Loucy (cell line): ENCODE measurements around the gene VWA5B1.

Experiments used
- H2AFZ ChIP-seq: fragments of 200-600 bp; sonication (generic); 2 replicates; pipeline ENCODE4 v1.6.0; 2016; ENCODE audit warnings: antibody characterized with exemption, mild to moderate bottlenecking, low read length, moderate library complexity
- H3F3A ChIP-seq: fragments of 200-600 bp; 2 replicates; pipeline ENCODE4 v1.6.0; 2016; ENCODE audit warnings: antibody characterized with exemption, low read depth, mild to moderate bottlenecking
- H3K27me3 ChIP-seq: fragments of 200-600 bp; sonication (generic); 2 replicates; pipeline ENCODE4 v1.6.1; 2014; ENCODE audit warnings: low read length, mild to moderate bottlenecking; ENCODE audit not compliant: insufficient read depth, poor library complexity, severe bottlenecking
- H3K36me3 ChIP-seq: fragments of 200-600 bp; sonication (generic); 2 replicates; pipeline ENCODE4 v1.6.1; 2016; ENCODE audit warnings: low read length; ENCODE audit not compliant: insufficient read depth
- H3K4me1 ChIP-seq: fragments of 200-600 bp; sonication (generic); 2 replicates; pipeline ENCODE4 v1.5.1; 2014; ENCODE audit warnings: low read length, mild to moderate bottlenecking; ENCODE audit not compliant: insufficient read depth, poor library complexity, severe bottlenecking
- H3K4me2 ChIP-seq: fragments of 200-600 bp; sonication (generic); 2 replicates; pipeline ENCODE4 v1.6.0; 2014; ENCODE audit warnings: antibody characterized with exemption, low read length, low read depth, mild to moderate bottlenecking; ENCODE audit not compliant: poor library complexity, severe bottlenecking
- H3K4me3 ChIP-seq: fragments of 200-600 bp; sonication (generic); 2 replicates; pipeline ENCODE4 v1.5.1; 2014; ENCODE audit warnings: low read length, mild to moderate bottlenecking, mixed read lengths; ENCODE audit not compliant: poor library complexity, severe bottlenecking
- H3K79me2 ChIP-seq: fragments of 200-600 bp; sonication (generic); 2 replicates; pipeline ENCODE4 v1.6.1; 2014; ENCODE audit warnings: low read length; ENCODE audit not compliant: insufficient read depth
- H3K9ac ChIP-seq: fragments of 200-600 bp; sonication (generic); 2 replicates; pipeline ENCODE4 v1.6.0; 2014; ENCODE audit warnings: mild to moderate bottlenecking, low read depth, low read length, moderate library complexity; ENCODE audit not compliant: poor library complexity, severe bottlenecking
- H3K9me2 ChIP-seq: fragments of 200-600 bp; sonication (generic); replicated peaks from 2 replicates; pipeline ENCODE4 v1.6.1; 2016; ENCODE audit warnings: low read depth, low read length, mixed read lengths
- H3K9me3 ChIP-seq: fragments of 200-600 bp; sonication (generic); 2 replicates; pipeline ENCODE4 v1.6.1; 2014; ENCODE audit warnings: mild to moderate bottlenecking, antibody characterized with exemption, low read length, low read depth; ENCODE audit not compliant: insufficient read depth
- H4K20me1 ChIP-seq: fragments of 200-600 bp; sonication (generic); 2 replicates; pipeline ENCODE4 v1.6.0; 2014; ENCODE audit warnings: antibody characterized with exemption, low read length, mild to moderate bottlenecking; ENCODE audit not compliant: insufficient read depth, poor library complexity, severe bottlenecking
- CTCF ChIP-seq: fragments of 200-600 bp; sonication (generic); conservative IDR thresholded peaks from 2 replicates; pipeline ENCODE4 v1.5.1; 2014; ENCODE audit warnings: mild to moderate bottlenecking, antibody characterized with exemption, low read length
- EZH2phosphoT487 ChIP-seq: fragments of 200-600 bp; IDR thresholded peaks from 2 replicates; pipeline ENCODE4 v1.6.1; 2018; ENCODE audit warnings: antibody characterized with exemption, mild to moderate bottlenecking, moderate library complexity, borderline replicate concordance

VWA5B1 gene

GRCh38 chr1:20385630-20386029 is 95.0 kb downstream of the VWA5B1 start:
- Histone ChIP-seq H3K79me2 (no peaks in the 10 kb centered on the region), H3K9ac (no peak overlapping the region), H3K36me3 (no peaks in the 10 kb centered on the region), H3K27me3 (peaks cover 3% of the 10 kb centered on the region), H2AFZ (no peak overlapping the region), H3K9me2 (no peaks in the 10 kb centered on the region), H4K20me1 (no peaks in the 10 kb centered on the region), H3K4me2 (no peak overlapping the region), H3K9me3 (no peaks in the 10 kb centered on the region), H3K4me3 (no peak overlapping the region), H3F3A (no peaks in the 10 kb centered on the region), H3K4me1 (no peaks in the 10 kb centered on the region)
- TF ChIP-seq CTCF (no peak), EZH2phosphoT487 (no peak)

- Histone ChIP-seq H3F3A (no peaks in the 10 kb centered on the region), H3K4me2 (no peak overlapping the region), H3K4me3 (no peak overlapping the region), H3K27me3 (peaks cover 3% of the 10 kb centered on the region), H2AFZ (no peak overlapping the region), H3K4me1 (no peaks in the 10 kb centered on the region), H3K9ac (no peak overlapping the region), H3K9me2 (no peaks in the 10 kb centered on the region), H3K9me3 (no peaks in the 10 kb centered on the region), H4K20me1 (no peaks in the 10 kb centered on the region), H3K36me3 (no peaks in the 10 kb centered on the region), H3K79me2 (no peaks in the 10 kb centered on the region)
- TF ChIP-seq CTCF (no peak), EZH2phosphoT487 (no peak)
Measured at GRCh38 chr1:20386323-20387081, 95.8 kb downstream of the VWA5B1 start.

- Histone ChIP-seq H2AFZ (no peak overlapping the region), H3K36me3 (no peaks in the 10 kb centered on the region), H3K4me2 (no peak overlapping the region)
Measured at GRCh38 chr1:20389571-20389970, 98.9 kb downstream of the VWA5B1 start.

More at GRCh38 chr1:20389571-20389970, 98.9 kb downstream of the VWA5B1 start:
- H3K27me3 ChIP-seq: peaks cover 3% of the 10 kb centered on the region
- no peaks in the 10 kb centered on the region for H4K20me1 ChIP-seq
- H3K9me3 ChIP-seq: no peaks in the 10 kb centered on the region
- no peaks in the 10 kb centered on the region for H3K4me1 ChIP-seq
- TF ChIP-seq EZH2phosphoT487: no peak
- TF ChIP-seq CTCF: no peak
- no peaks in the 10 kb centered on the region for H3K9me2 ChIP-seq
- no peak overlapping the region for H3K9ac ChIP-seq
- H3K4me3 ChIP-seq: no peak overlapping the region
- no peaks in the 10 kb centered on the region for H3F3A ChIP-seq
- no peaks in the 10 kb centered on the region for H3K79me2 ChIP-seq
